GM19099 (cell line): ENCODE results near the gene RIF1.

Experiments used
- POLR2A ChIP-seq: IDR thresholded peaks from 3 replicates; pipeline ENCODE4 v1.6.1; 2011; ENCODE audit warnings: low read depth; ENCODE audit not compliant: insufficient read length; ENCODE audit errors: extremely low read depth

Gene RIF1, protein sequence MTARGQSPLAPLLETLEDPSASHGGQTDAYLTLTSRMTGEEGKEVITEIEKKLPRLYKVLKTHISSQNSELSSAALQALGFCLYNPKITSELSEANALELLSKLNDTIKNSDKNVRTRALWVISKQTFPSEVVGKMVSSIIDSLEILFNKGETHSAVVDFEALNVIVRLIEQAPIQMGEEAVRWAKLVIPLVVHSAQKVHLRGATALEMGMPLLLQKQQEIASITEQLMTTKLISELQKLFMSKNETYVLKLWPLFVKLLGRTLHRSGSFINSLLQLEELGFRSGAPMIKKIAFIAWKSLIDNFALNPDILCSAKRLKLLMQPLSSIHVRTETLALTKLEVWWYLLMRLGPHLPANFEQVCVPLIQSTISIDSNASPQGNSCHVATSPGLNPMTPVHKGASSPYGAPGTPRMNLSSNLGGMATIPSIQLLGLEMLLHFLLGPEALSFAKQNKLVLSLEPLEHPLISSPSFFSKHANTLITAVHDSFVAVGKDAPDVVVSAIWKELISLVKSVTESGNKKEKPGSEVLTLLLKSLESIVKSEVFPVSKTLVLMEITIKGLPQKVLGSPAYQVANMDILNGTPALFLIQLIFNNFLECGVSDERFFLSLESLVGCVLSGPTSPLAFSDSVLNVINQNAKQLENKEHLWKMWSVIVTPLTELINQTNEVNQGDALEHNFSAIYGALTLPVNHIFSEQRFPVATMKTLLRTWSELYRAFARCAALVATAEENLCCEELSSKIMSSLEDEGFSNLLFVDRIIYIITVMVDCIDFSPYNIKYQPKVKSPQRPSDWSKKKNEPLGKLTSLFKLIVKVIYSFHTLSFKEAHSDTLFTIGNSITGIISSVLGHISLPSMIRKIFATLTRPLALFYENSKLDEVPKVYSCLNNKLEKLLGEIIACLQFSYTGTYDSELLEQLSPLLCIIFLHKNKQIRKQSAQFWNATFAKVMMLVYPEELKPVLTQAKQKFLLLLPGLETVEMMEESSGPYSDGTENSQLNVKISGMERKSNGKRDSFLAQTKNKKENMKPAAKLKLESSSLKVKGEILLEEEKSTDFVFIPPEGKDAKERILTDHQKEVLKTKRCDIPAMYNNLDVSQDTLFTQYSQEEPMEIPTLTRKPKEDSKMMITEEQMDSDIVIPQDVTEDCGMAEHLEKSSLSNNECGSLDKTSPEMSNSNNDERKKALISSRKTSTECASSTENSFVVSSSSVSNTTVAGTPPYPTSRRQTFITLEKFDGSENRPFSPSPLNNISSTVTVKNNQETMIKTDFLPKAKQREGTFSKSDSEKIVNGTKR (N-terminal part only)

DNA sequence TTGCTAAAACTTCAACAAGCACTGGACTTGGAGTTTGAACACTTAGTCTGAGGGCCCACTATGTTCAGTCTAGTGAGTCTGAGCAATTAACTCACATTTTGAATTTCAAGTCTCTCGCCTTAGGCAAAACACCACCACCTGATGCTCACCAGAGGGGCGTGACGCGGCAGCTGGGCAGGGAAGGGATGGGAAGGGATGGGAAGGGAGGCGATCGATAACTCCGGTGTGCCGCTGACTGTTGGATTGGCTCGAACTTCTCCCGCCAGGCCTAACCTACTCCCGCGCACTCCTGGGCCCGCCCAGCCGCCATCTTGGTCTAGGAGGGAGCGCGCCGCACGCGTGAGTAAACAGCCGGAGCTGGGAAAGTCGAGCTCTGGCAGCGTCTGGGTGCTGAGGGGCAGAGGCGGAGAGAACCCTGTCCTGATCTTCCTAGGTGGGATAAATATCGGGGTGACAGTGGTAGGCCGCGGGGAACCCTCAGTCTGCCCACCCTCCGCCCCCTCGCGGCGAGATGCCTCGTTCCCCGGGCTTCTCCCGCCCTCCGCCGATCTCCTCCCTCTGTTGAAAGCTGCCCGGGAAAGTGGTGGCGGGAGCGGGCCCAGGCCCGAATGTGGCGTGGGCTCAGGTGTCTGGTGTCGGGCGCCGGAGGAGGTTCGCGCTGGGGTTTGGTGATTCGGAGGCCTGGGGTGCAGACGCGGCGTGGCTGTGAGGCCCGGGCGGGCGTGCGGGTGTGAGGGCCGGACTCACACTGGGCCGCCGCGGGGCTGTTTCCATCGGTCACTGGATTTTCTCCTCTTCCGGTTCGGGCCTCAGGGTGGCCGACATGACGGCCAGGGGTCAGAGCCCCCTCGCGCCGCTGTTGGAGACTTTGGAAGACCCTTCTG is at the start of gene RIF1:
Gene RIF1 (plus strand): TSS at position 302 of the 884 bp plus-strand sequence. CDS start 522 bp downstream, at position 824.
- TF ChIP-seq POLR2A, result peak; percentile 80

DNA sequence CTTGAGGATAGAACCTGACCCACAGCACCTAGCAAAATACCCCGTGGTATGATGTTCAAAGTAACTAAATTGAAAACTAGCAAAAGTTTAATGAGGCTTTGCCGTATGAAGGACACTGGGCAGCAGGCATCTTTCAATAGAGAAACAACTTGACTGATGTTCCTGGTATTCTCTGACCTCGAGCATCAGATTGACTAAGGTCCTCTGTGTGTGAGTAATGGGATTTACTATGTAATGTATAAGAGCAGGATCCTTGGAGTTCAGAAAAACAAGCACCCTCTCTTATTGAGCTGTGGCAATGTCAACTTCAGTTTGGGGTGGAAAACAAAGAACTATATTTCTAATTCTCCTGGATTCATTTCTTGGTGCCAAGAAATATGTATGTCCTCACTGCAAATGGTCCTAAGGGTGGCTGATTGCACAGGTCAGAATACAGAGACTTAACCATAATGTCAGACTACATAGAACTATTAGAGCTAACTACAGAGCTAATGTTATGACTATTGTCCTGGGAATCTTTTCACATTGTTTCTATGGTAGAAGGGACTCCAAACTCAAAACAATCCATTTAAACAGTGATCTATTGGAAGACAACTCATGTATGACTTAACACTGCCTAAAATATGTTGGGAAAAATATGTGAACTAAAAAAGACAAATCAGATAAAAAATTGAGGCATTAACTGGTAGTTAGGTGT is 47.9 kb upstream of the RIF1 start:
- no peak for TF ChIP-seq POLR2A

DNA sequence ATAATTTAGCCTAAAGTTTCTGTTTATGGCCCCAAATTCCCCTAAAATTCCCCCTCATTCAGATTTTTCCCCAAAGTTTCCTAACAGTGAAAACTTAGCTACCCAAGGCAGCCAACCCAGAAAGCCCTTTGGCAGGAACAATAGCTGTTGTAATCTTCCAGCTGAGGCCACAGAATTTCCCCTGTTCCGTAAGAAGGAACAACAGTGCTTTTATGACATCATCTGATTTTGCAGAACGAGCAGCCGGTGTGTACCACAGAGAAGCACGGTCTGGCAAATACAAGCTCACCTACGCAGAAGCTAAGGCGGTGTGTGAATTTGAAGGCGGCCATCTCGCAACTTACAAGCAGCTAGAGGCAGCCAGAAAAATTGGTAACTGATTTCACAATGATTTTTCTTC is 46.0 kb upstream of the RIF1 start:
- TF ChIP-seq POLR2A, result no peak

DNA sequence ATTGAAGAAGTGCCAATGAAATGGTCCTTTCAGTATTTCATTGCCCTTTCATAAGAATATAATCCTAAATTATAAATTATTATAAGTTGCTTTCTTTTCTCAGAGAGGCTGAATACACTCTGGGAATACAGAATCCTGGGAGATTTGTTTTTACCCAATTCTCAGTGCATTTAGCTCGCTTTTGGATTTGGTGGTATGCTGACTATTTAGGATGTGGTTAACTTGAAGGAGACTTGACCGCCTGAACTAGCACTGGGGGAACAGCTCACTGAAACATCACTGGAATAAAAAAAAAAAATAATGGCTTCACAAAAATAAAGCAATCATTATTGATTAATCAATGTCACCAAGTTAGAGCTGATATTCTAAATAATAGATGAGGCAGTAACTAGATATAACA is 42.1 kb upstream of the RIF1 start:
- TF ChIP-seq POLR2A, result no peak

DNA sequence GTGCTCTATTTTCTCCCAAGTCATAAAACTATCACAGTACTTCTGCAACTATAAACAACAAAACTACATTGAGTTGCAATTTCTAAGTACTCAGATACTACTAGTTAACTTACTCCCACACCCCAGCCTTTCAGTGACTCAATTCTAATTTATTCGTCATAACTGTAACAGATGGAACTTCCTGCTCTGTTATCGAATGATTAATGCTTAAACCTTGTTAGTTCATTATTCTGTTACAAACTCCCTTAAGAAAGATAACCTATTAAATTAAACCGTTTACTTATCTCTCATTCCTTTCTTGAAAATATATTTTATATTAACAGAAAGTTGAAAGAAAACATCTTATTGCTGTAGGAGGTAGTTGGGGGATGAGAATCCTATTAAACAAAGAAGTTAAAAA is 35.3 kb upstream of the RIF1 start:
- no peak for TF ChIP-seq POLR2A

DNA sequence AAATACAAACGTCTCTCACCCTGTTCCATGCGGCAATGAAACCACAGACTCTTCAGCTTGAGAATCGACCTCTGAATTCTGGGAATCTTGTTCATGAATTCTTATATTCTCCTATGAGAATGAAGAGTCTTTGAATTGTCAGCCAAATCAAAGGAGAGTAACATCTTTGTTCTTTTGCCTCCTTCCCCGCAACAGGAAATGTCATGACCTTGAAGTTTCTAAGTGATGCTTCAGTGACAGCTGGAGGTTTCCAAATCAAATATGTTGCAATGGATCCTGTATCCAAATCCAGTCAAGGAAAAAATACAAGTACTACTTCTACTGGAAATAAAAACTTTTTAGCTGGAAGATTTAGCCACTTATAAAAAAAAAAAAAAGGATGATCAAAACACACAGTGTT is 30.5 kb upstream of the RIF1 start:
- TF ChIP-seq POLR2A, result no peak

DNA sequence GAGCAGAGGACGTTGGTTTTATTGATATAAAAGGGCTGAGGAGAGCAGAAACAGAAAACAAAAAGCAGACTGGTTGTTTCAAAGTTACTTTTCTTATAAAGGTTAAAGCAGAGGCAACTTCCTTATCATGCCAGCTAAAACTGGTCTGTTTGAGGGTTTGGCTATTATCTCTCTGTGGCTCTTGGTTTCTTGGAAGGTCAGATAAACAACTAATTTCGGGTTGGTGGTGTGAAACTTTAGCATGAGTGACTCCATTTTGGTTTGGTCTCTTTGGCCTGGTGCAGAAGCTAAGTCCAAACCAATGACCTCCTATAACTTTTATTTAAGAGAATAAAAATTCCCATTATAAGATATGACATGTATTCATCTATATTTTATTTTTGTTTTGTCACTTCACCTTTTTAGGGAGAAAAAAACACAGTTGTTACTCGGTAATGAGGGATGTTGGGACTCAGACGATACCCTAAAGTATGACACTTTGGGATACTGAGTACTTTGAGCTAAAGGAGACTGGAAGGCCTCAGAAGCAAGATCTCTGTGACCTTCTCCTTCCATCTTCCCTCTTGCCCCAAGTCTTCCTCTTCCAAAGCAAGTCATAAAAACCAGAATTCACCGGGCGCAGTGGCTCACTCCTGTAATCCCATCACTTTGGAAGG is 29.0 kb upstream of the RIF1 start:
- TF ChIP-seq POLR2A, result no peak

DNA sequence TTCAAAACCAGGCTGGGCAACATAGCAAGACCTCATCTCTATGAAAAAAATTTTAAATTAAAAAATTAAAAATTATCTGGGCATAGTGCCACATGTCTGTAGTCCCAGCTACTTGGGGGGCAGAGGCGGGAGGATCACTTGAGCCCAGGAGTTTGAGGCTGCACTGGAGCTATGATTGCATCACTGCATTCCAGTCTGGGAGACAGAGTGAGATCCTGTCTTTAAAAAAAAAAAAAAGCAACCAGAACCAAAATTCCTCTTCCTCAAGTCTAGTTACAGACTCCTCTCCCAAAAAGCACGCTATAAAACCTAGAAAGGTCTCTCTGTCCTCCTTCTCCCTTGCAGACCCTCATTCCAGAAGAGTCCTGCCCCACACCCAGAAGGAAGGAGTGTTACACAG is 28.4 kb upstream of the RIF1 start:
- TF ChIP-seq POLR2A, result no peak

DNA sequence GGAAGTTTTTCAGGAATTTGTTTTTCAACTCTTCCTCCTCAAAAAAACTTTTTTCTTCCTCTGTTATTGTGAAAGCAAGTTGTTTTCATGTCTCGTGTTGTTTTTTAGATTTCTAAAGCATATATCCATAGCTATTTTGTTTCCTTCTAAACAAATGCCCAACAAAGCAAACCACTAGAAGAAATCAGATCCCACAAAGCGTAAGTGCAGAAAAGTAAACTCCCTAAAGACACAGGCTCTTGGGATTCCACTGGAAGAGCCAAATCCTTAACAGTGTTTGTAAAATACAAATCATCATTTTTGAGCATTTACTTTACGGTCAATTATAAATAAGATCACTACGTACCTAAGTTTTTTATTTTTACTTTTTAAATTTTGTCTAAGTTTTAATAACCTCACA is 21.7 kb upstream of the RIF1 start:
- no peak for TF ChIP-seq POLR2A

DNA sequence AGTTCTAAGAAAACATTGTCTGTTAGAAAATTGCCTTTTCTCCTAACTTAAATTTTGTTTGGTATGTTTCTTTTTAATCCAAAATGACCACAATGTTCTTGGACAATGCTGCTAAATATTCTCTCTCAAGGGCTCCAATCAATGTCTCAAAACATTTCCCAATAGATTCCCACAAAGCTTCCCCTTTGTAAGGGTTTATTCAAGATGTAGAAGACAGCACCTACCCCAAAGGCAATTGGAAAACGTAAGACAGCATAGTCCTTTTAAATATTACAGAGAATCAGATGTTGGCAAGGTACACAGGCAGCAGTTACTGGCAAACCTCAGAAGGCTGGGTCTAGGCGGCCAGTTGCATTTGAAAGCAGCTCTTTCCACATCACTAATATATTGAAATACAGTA is 18.3 kb upstream of the RIF1 start:
- no peak for TF ChIP-seq POLR2A

DNA sequence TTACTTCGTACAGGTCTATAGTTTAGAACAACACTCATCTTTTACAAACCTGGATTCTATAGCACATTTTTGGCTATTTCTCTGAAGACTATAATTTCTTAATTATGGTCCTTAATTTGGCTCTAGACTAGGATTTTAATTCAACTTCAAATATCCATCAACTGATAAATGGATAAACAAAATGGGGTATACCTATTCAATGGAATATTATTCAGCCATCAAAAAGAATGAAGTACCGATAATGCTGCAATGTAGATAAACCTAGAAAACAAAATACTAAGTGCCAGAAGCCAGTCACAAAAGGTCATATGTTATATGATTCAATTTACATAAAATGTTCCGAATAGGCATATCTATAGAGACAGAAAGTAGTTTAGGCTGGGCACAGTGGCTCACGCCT is 15.2 kb upstream of the RIF1 start:
- no peak for TF ChIP-seq POLR2A

DNA sequence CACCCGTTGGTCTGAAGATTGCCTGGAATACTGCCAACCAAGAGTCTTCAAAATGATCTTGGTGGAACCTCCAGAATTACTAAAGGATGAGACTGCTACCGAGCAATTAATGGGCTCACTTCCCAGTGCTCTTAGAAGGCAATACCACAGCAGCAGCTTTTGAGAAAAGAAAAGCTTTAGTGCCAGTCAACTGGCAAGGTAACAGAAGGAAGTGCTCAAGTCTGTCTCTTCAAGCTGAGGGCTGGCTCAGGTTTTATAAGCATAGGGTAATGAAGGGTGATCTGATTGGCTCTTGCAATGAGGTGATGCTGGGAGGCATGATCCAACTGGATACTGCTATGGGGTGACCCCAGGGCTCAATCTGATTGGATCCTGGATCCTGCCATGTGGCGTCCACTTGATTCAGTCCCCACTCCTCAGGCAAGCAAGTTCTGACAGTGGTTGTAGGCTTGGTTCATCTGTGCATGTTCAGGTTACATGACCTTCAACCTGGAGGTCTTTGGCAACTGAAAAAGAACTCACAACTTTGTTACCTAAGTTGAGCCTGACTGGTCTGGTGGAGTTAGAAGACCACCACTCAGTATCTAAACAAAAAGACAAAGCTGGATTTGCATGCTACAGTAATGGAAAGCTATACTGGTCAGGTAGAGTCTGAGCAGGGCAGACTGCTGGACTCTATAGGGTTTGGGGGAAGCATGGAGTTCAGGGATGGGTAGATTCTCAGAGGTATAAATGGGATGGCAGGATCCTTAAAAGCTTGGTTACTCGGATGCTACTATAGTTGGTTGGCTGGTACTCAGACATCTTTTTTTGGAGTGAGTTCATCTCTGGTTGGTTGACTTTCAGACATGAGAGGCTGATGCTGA is 14.0 kb upstream of the RIF1 start:
- TF ChIP-seq POLR2A, result no peak
